ENCODE results near the gene SMIM22. TPM values are rescaled to one million over a fixed set of nuclear protein-coding genes. Genes with fewer than 3 reads are reported as not detected.

The SMIM22 gene
- total RNA-seq, 6 donors from 2014 or later: 5.2 to 71.0 (median 36.6) TPM

DNA sequence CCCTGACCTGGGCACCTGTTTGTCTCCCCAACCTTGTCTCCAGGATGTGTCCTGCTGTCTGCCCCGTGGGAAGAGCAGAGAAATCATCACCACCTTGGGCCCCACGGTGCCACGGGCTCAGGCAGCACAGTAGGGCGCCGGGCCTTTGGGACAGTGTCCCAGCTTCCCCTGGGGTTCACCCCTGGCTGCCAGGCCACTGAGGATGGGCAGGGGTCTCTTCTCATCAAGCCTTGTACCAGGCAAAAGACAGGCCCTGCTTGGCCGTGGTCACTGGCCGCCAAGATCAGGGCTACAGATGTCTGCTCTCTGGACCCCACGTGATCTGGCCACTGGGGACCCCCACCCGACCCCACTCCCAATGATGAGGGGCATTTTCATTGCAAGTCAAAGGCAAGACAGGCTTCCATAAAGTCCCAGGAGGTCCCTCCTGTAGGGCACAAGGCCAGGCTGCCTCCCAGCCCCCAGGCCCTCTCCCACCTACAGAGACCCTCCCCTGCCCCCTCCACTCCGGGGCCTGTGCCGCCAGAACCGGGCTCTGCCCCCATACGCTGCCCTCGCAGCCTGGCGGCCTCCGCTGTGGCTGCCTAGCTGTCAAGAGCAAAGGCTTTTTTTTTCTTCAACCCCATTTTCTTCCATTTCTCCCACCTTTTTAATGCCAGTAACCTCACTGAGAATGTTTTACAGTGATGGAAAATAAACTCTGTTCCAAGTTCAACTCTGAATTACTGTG is 46.3 kb upstream of the SMIM22 start:
- no peak for ATAC-seq (ENCODE audit: low FRiP score in 2 of 2)
- Histone ChIP-seq H3K36me3 (peaks cover 17 to 46% (median 33%) of the 10 kb centered on the region in 4 donors), H3K9me3 (no peaks in the 10 kb centered on the region), H3K27ac (no peak overlapping the region), H3K27me3 (no peaks in the 10 kb centered on the region), H3K4me3 (no peak overlapping the region), H3K4me1 (no peaks in the 10 kb centered on the region)
- 89 to 94% methylated on average over 9 to 14 of the region's 16 CpGs for WGBS, 2 donors
- peak in 1 of 2 donors; percentile 55 for DNase-seq
- TF ChIP-seq POLR2A (IDR thresholded peaks at IDR 0.05): no peak
- TF ChIP-seq, protein P1, sequence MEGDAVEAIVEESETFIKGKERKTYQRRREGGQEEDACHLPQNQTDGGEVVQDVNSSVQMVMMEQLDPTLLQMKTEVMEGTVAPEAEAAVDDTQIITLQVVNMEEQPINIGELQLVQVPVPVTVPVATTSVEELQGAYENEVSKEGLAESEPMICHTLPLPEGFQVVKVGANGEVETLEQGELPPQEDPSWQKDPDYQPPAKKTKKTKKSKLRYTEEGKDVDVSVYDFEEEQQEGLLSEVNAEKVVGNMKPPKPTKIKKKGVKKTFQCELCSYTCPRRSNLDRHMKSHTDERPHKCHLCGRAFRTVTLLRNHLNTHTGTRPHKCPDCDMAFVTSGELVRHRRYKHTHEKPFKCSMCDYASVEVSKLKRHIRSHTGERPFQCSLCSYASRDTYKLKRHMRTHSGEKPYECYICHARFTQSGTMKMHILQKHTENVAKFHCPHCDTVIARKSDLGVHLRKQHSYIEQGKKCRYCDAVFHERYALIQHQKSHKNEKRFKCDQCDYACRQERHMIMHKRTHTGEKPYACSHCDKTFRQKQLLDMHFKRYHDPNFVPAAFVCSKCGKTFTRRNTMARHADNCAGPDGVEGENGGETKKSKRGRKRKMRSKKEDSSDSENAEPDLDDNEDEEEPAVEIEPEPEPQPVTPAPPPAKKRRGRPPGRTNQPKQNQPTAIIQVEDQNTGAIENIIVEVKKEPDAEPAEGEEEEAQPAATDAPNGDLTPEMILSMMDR (IDR thresholded peaks at IDR 0.05): no peak
- TF ChIP-seq POLR2AphosphoS5 (IDR thresholded peaks at IDR 0.05): no peak
- no peak for TF ChIP-seq EP300 (IDR thresholded peaks at IDR 0.05)

DNA sequence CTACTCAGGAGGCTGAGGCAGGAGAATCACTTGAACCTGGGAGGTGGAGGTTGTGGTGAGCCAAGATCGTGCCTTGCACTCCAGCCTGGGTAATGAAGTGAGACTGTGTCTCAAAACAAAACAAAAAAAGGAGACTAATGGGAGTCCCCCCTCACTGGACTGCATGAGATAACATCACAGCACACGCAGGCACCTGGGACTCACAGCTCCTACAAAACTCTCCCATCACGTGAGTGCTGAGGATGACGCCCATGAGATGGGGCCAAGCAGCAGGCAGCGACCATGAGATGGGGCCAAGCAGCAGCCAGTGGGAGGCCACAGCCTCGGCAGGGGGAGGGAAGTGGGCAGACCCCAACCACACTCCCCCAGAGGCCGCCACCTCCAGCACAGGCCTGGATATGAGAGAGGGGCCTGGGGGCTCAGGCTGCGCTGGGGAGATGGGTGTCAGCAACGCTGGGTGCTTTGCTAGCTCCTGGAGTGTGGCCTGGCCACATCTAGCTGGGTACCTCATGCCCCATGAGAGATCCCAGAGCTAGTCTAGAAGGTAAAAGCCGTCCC is 45.4 kb upstream of the SMIM22 start:
- Histone ChIP-seq H3K4me3 (no peak overlapping the region), H3K9me3 (no peaks in the 10 kb centered on the region), H3K36me3 (peaks cover 17 to 55% (median 37%) of the 10 kb centered on the region in 4 donors), H3K27ac (no peak overlapping the region), H3K4me1 (no peaks in the 10 kb centered on the region), H3K27me3 (no peaks in the 10 kb centered on the region)
- 89 to 90% methylated on average over 6 to 10 of the region's 10 CpGs for WGBS, 2 donors
- TF ChIP-seq POLR2AphosphoS5 (IDR thresholded peaks at IDR 0.05): no peak
- TF ChIP-seq, protein P1 (IDR thresholded peaks at IDR 0.05): no peak
- TF ChIP-seq EP300 (IDR thresholded peaks at IDR 0.05): no peak
- no peak for TF ChIP-seq POLR2A (IDR thresholded peaks at IDR 0.05)
- DNase-seq: peak in 1 of 2 donors; percentile 52
- ATAC-seq (ENCODE audit: low FRiP score in 2 of 2): no peak

DNA sequence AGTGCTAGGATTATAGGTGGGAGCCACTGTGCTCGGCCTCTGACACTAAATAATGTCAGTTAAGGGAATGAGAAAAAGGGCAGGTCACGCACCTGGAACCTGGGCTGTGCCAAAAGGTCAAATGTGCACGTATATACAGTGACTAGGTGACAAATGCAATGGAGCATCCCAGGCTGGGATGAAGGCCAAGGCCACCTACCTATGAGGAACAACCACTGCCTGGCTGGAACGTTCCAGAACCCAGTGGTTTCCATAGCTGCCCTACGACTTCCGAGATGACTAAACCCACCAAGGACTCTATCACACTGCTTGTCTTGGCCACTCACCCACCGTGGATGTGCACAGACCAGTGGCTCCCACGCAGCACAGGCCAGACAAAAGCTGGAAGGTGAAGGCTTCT is 44.3 kb upstream of the SMIM22 start:
- 89 to 96% methylated on average over 7 to 8 of the region's 8 CpGs for WGBS, 2 donors
- peaks cover 17 to 66% (median 48%) of the 10 kb centered on the region in 4 donors for H3K36me3 ChIP-seq
- ATAC-seq (ENCODE audit: low FRiP score in 2 of 2): no peak

DNA sequence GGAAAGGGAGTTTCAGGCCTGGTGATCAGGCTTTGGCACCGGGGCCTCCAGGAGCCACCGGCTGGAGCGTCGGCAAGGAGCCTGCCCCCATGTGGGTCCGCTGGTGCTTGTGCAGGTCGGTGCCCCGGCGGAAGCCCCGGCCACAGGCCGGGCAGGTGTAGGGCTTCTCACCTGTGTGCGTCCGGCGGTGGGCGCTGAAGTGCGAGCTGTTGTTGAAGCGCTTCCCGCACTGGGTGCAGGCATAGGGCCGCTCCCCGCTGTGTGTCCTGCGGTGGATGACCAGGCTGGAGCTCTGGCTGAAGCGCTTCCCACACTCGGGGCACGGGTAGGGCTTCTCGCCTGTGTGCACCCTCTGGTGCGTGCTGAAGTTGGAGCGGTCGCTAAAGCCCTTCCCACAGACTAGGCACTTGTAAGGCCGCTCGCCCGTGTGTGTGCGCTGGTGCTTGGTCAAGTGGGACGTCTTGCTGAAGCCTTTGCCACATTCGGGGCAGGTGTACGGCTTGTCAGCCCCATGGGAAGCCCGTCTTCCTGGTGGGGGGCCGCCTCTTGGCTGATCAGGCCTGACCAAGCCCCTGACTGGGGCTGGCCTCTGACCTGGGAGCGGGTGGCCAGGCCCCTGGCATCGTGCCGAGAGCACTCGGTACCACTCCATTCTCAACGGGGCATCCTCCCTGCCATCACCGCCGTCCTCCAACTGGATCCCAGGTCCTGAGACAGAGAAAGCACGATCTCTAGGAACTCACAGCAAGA is 42.6 kb upstream of the SMIM22 start:
- no peak for ATAC-seq (ENCODE audit: low FRiP score in 2 of 2)
- peaks cover 17 to 81% (median 58%) of the 10 kb centered on the region in 4 donors for H3K36me3 ChIP-seq
- no peak for TF ChIP-seq EP300 (IDR thresholded peaks at IDR 0.05)
- no peak for TF ChIP-seq POLR2AphosphoS5 (IDR thresholded peaks at IDR 0.05)
- no peak for TF ChIP-seq POLR2A (IDR thresholded peaks at IDR 0.05)
- TF ChIP-seq, protein P1 (IDR thresholded peaks at IDR 0.05): no peak
- H3K9me3 ChIP-seq: no peaks in the 10 kb centered on the region
- WGBS, 2 donors: 97 to 99% methylated on average over 20 to 40 of the region's 44 CpGs
- H3K4me1 ChIP-seq: no peaks in the 10 kb centered on the region
- H3K4me3 ChIP-seq: no peak overlapping the region
- DNase-seq: peak in 1 of 2 donors; percentile 83
- no peaks in the 10 kb centered on the region for H3K27me3 ChIP-seq
- H3K27ac ChIP-seq: no peak overlapping the region

More for the DNA sequence above, 44.3 kb upstream of the SMIM22 start:
- H3K27me3 ChIP-seq: no peaks in the 10 kb centered on the region
- no peaks in the 10 kb centered on the region for H3K9me3 ChIP-seq
- TF ChIP-seq, protein P1 (IDR thresholded peaks at IDR 0.05): no peak
- no peak for TF ChIP-seq POLR2A (IDR thresholded peaks at IDR 0.05)
- no peak for TF ChIP-seq EP300 (IDR thresholded peaks at IDR 0.05)
- no peak overlapping the region for H3K4me3 ChIP-seq
- no peak for DNase-seq
- no peak overlapping the region for H3K27ac ChIP-seq
- no peaks in the 10 kb centered on the region for H3K4me1 ChIP-seq

All from upper lobe of left lung (tissue), 6 donors.